ENCODE measurements around the gene TTC7B.

GRCh38 chr14:90535556-90536090 lies 280.6 kb downstream of the TTC7B start:
- TF ChIP-seq CREB1 (IDR thresholded peaks at IDR 0.05; ENCODE audit: low read depth) (no peak), MAX (IDR thresholded peaks at IDR 0.05) (no peak), YY1 (IDR thresholded peaks at IDR 0.05; ENCODE audit: low read depth) (no peak), CEBPB (IDR thresholded peaks at IDR 0.05) (no peak), TEAD4 (IDR thresholded peaks at IDR 0.05) (no peak), EGR1 (IDR thresholded peaks at IDR 0.05) (no peak), REST (IDR thresholded peaks at IDR 0.05; ENCODE audit: low read depth) (no peak), TAF1 (IDR thresholded peaks at IDR 0.05; ENCODE audit: low read depth) (no peak)
